ENCODE measurements around the gene CTNND1.
A peak's percentile ranks its signal among the peaks of the same experiment; 100 is the strongest.
"Not testable (repeated sequence)": the region's sequence is repeated elsewhere in the genome, so short reads cannot be mapped to it uniquely, and the experiment has no call there.

Gene CTNND1, protein sequence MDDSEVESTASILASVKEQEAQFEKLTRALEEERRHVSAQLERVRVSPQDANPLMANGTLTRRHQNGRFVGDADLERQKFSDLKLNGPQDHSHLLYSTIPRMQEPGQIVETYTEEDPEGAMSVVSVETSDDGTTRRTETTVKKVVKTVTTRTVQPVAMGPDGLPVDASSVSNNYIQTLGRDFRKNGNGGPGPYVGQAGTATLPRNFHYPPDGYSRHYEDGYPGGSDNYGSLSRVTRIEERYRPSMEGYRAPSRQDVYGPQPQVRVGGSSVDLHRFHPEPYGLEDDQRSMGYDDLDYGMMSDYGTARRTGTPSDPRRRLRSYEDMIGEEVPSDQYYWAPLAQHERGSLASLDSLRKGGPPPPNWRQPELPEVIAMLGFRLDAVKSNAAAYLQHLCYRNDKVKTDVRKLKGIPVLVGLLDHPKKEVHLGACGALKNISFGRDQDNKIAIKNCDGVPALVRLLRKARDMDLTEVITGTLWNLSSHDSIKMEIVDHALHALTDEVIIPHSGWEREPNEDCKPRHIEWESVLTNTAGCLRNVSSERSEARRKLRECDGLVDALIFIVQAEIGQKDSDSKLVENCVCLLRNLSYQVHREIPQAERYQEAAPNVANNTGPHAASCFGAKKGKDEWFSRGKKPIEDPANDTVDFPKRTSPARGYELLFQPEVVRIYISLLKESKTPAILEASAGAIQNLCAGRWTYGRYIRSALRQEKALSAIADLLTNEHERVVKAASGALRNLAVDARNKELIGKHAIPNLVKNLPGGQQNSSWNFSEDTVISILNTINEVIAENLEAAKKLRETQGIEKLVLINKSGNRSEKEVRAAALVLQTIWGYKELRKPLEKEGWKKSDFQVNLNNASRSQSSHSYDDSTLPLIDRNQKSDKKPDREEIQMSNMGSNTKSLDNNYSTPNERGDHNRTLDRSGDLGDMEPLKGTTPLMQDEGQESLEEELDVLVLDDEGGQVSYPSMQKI

DNA sequence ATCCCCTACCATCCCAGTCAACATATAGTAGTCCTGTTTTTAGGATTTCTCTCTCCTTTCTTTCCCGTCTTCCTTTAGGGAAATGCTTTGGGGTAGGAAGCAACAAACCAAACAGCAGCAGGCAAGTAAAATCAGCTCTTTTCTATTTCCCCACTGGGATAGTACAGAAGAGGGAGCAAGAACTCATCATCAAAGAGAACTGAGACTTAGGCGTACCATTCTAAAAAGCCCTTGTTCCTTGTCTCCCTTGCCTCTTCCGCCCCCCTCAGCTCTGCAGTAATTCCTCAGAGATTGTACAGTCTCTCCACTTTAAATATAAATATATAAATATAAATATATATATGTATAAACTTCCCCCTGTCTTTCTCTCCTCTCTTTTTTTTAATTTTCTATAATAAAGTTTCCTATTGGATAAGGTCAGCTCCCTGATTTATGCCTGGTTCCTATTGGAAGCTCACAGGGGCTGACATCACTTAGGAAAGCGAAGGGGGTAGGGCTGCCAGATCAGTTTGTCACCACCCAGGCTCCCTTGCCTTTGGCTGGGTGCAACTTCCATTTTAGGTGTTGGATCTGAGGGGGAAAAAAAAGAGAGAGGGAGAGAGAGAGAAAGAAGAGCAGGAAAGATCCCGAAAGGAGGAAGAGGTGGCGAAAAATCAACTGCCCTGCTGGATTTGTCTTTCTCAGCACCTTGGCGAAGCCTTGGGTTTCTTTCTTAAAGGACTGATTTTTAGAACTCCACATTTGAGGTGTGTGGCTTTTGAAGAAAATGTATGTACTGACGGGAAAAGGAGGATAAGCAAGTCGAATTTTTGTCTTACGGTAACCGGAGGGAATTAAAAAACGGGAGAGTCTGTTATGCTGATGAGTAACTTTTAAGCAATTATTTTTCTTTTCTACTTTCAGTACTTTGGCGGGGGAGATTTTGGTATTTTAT is at the start of gene CTNND1:
CTNND1 (plus strand) TSS at position 502 of the 934 bp plus-strand sequence. CDS start 29,677 bp downstream, outside the sequence.
- no peaks in the 10 kb centered on the region for H3K27me3 ChIP-seq (ENCODE audit: control insufficient read depth, insufficient read depth, low read length)
- H3K36me3 ChIP-seq (ENCODE audit: control insufficient read depth, insufficient read depth, low read length) = no peaks in the 10 kb centered on the region
- H3K9me3 ChIP-seq (ENCODE audit: control insufficient read depth, low read length) = no peaks in the 10 kb centered on the region

DNA sequence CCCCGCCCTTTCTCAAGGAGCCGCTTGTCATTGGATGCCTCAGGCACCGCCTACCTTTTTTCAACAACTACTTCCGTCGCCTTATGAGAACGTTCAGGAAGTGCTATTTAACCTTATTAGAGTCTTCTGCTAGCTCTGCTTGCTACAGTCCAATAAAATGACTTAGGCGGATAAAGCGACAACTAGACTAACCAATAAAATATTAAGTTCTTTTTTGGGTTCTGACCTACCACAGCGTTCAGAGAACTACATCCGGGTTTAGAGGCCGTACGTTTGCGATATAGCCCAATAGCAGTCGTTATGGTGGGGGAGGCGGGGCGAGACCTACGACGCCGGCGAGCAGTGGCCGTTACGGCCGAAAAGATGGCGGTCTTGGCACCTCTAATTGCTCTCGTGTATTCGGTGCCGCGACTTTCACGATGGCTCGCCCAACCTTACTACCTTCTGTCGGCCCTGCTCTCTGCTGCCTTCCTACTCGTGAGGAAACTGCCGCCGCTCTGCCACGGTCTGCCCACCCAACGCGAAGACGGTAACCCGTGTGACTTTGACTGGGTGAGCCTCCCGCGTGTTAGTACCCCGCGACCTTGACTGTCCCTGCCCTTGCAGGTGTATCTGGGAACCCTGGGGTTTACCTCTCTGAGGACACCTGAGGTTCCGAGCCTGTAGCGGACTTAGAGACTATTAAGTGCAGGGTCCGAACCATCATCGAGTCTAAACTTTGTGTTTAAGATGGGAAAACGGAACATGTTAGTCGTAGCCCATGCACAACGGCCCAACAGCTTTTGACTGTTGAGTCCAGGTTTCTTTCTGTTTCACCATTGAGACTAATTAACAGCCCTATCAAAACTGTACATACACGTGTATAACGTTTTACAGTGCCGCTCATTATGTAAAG is 49.1 kb upstream of the CTNND1 start, which contains the start of gene TMX2:
TMX2 (plus strand) TSS at position 338 of the 895 bp plus-strand sequence; CDS start at position 364, 26 bp downstream.
- peaks cover 17% of the 10 kb centered on the region for H3K4me1 ChIP-seq (ENCODE audit: control insufficient read depth, insufficient read depth, low read length)
- no peaks in the 10 kb centered on the region for H3K27me3 ChIP-seq (ENCODE audit: control insufficient read depth, insufficient read depth, low read length)
- H3K9ac ChIP-seq (ENCODE audit: low read length) = peak within 1 kb of the TSS; percentile 81
- no peaks in the 10 kb centered on the region for H3K9me3 ChIP-seq (ENCODE audit: control insufficient read depth, low read length)
- H3K36me3 ChIP-seq (ENCODE audit: control insufficient read depth, insufficient read depth, low read length) = no peaks in the 10 kb centered on the region
- H3K4me3 ChIP-seq (ENCODE audit: low read length) = peak within 1 kb of the TSS; percentile 76

More for the DNA sequence above, at the start of gene CTNND1:
- peaks cover 10% of the 10 kb centered on the region for H3K4me1 ChIP-seq (ENCODE audit: control insufficient read depth, insufficient read depth, low read length)
- H3K9ac ChIP-seq (ENCODE audit: low read length) = peak within 1 kb of the TSS; percentile 99
- H3K4me3 ChIP-seq (ENCODE audit: low read length) = peak within 1 kb of the TSS; percentile 80

- peak overlapping the region; percentile 78 for H3K9ac ChIP-seq (ENCODE audit: low read length)
- H3K4me1 ChIP-seq (ENCODE audit: control insufficient read depth, insufficient read depth, low read length) = peaks cover 17% of the 10 kb centered on the region
- no peaks in the 10 kb centered on the region for H3K9me3 ChIP-seq (ENCODE audit: control insufficient read depth, low read length)
- no peaks in the 10 kb centered on the region for H3K36me3 ChIP-seq (ENCODE audit: control insufficient read depth, insufficient read depth, low read length)
- no peaks in the 10 kb centered on the region for H3K27me3 ChIP-seq (ENCODE audit: control insufficient read depth, insufficient read depth, low read length)
- H3K4me3 ChIP-seq (ENCODE audit: low read length) = no peak overlapping the region
These were observed 47.8 kb upstream of the CTNND1 start for GRCh38 chr11:57713835-57714234.

DNA sequence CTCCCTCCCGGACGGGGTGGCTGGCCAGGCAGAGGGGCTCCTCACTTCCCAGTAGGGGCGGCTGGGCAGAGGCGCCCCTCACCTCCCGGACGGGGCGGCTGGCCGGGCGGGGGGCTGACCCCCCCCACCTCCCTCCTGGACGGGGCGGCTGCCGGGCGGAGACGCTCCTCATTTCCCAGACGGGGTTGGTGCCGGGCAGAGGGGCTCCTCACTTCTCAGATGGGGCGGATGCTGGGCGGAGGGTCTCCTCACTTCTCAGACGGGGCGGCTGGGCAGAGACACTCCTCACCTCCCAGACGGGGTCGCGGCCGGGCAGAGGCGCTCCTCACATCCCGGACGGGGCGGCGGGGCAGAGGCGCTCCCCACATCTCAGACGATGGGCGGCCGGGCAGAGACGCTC is 44.9 kb upstream of the CTNND1 start:
- H3K27me3 ChIP-seq (ENCODE audit: control insufficient read depth, insufficient read depth, low read length); H3K9ac ChIP-seq (ENCODE audit: low read length); H3K4me1 ChIP-seq (ENCODE audit: control insufficient read depth, insufficient read depth, low read length); H3K9me3 ChIP-seq (ENCODE audit: control insufficient read depth, low read length); H3K4me3 ChIP-seq (ENCODE audit: low read length); H3K36me3 ChIP-seq (ENCODE audit: control insufficient read depth, insufficient read depth, low read length): not testable (repeated sequence)

GRCh38 chr11:57727185-57727584 is 34.4 kb upstream of the CTNND1 start:
- no peak overlapping the region for H3K4me3 ChIP-seq (ENCODE audit: low read length)
- no peaks in the 10 kb centered on the region for H3K9me3 ChIP-seq (ENCODE audit: control insufficient read depth, low read length)
- H3K27me3 ChIP-seq (ENCODE audit: control insufficient read depth, insufficient read depth, low read length) = no peaks in the 10 kb centered on the region
- H3K9ac ChIP-seq (ENCODE audit: low read length) = no peak overlapping the region
- no peaks in the 10 kb centered on the region for H3K4me1 ChIP-seq (ENCODE audit: control insufficient read depth, insufficient read depth, low read length)
- no peaks in the 10 kb centered on the region for H3K36me3 ChIP-seq (ENCODE audit: control insufficient read depth, insufficient read depth, low read length)

DNA sequence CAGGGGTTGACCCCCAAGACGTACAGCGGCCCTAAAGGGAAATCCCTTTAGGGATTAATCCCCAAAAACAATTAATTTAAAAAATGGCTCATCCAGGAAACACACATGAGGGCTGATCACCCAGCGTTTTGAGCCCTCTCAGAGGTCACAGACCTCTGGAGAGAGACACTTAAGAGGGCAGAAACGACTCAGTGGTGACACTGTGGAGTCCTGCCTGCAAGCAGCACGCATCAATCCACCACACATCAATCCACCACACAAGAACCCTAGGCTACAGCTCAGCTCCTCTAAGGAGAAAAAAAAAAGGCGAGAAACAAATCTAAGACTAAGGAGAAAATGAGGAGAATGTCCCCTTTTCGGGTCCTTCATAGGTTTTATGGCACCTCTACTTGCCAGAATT is 32.8 kb upstream of the CTNND1 start:
- Histone ChIP-seq H3K36me3 (ENCODE audit: control insufficient read depth, insufficient read depth, low read length) (no peaks in the 10 kb centered on the region), H3K4me3 (ENCODE audit: low read length) (no peak overlapping the region), H3K4me1 (ENCODE audit: control insufficient read depth, insufficient read depth, low read length) (no peaks in the 10 kb centered on the region), H3K9me3 (ENCODE audit: control insufficient read depth, low read length) (no peaks in the 10 kb centered on the region), H3K9ac (ENCODE audit: low read length) (no peak overlapping the region), H3K27me3 (ENCODE audit: control insufficient read depth, insufficient read depth, low read length) (no peaks in the 10 kb centered on the region)

GRCh38 chr11:57729479-57729878 is 32.1 kb upstream of the CTNND1 start:
- Histone ChIP-seq H3K4me3 (ENCODE audit: low read length) (no peak overlapping the region), H3K27me3 (ENCODE audit: control insufficient read depth, insufficient read depth, low read length) (no peaks in the 10 kb centered on the region), H3K36me3 (ENCODE audit: control insufficient read depth, insufficient read depth, low read length) (no peaks in the 10 kb centered on the region), H3K9ac (ENCODE audit: low read length) (no peak overlapping the region), H3K4me1 (ENCODE audit: control insufficient read depth, insufficient read depth, low read length) (no peaks in the 10 kb centered on the region), H3K9me3 (ENCODE audit: control insufficient read depth, low read length) (no peaks in the 10 kb centered on the region)

- Histone ChIP-seq H3K4me1 (ENCODE audit: control insufficient read depth, insufficient read depth, low read length) (peaks cover 13% of the 10 kb centered on the region), H3K9ac (ENCODE audit: low read length) (no peak overlapping the region), H3K4me3 (ENCODE audit: low read length) (no peak overlapping the region), H3K9me3 (ENCODE audit: control insufficient read depth, low read length) (no peaks in the 10 kb centered on the region), H3K27me3 (ENCODE audit: control insufficient read depth, insufficient read depth, low read length) (no peaks in the 10 kb centered on the region), H3K36me3 (ENCODE audit: control insufficient read depth, insufficient read depth, low read length) (no peaks in the 10 kb centered on the region)
These were observed 28.9 kb upstream of the CTNND1 start for GRCh38 chr11:57732661-57733060.

DNA sequence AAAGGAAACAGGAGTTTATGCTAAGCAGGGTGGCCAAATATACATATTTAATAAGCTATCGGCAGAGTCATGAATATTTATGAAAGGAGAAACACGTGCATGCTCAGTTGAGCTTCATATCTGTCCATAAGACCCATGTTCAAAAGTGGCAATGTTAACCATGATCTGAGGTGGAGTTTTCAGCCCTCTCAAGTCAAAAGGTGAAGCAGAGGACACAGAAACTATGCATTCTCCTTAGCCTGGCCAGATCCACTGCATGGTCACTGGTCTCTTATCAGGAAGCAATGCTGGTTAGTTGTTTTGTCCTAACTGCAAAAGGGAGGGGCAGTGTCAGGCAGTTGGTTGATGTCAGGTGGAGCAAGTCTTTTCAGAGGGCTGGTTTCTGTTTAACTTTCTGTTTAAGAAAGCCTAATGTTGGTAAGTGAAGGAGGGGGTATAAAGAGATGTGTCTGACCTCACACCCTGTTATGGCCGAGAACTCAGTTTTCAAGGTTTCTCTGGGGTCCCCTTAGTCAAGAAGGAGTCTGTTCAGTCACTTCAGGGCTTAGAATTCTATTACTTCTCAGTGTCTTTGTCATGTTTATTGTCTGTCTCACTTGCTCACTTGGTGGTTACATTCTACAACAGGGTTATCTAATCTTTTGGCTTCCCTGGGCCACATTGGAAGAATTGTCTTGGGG is 25.8 kb upstream of the CTNND1 start:
- peak overlapping the region; percentile 22 for H3K9ac ChIP-seq (ENCODE audit: low read length)
- peaks cover 15% of the 10 kb centered on the region for H3K4me1 ChIP-seq (ENCODE audit: control insufficient read depth, insufficient read depth, low read length)
- H3K4me3 ChIP-seq (ENCODE audit: low read length) = no peak overlapping the region
- no peaks in the 10 kb centered on the region for H3K36me3 ChIP-seq (ENCODE audit: control insufficient read depth, insufficient read depth, low read length)
- H3K9me3 ChIP-seq (ENCODE audit: control insufficient read depth, low read length) = no peaks in the 10 kb centered on the region
- H3K27me3 ChIP-seq (ENCODE audit: control insufficient read depth, insufficient read depth, low read length) = no peaks in the 10 kb centered on the region

All from mucosa of stomach (tissue), 1 donor.